Thymus (tissue), 11 donors: ENCODE measurements around the gene TUBGCP2. TPM values are rescaled to one million over a fixed set of nuclear protein-coding genes. Genes with fewer than 3 reads are reported as not detected.

Experiments used
- DNase-seq, 9 donors: peaks; one replicate each; pipeline ENCODE4 v3.0.0-alpha.2; 2013; ENCODE audit warnings: low spot score in 9 of 9, low read depth in 6 of 9, missing footprints in 1 of 9
- H3K27ac ChIP-seq, 2 donors: one replicate each; pipeline ENCODE4 v1.5.1; 2013; ENCODE audit warnings: control low read depth in 1 of 2, low read depth in 1 of 2, low read length in 1 of 2, mild to moderate bottlenecking in 1 of 2, moderate library complexity in 1 of 2
- H3K27me3 ChIP-seq, 2 donors: one replicate each; pipeline ENCODE4 v1.5.1; 2013; ENCODE audit warnings: low read length in 1 of 2; ENCODE audit not compliant: control insufficient read depth in 2 of 2, insufficient read depth in 1 of 2
- H3K36me3 ChIP-seq, 2 donors: one replicate each; pipeline ENCODE4 v1.5.1; 2013; ENCODE audit warnings: low read length in 1 of 2, mild to moderate bottlenecking in 1 of 2, moderate library complexity in 1 of 2; ENCODE audit not compliant: control insufficient read depth in 2 of 2, insufficient read depth in 2 of 2
- H3K4me1 ChIP-seq, 2 donors: one replicate each; pipeline ENCODE4 v1.5.1; 2013; ENCODE audit warnings: low read length in 2 of 2; ENCODE audit not compliant: control insufficient read depth in 2 of 2, insufficient read depth in 2 of 2
- H3K4me3 ChIP-seq, 2 donors: one replicate each; pipeline ENCODE4 v1.5.1; 2013; ENCODE audit warnings: low read length in 2 of 2, control low read depth in 1 of 2, mild to moderate bottlenecking in 1 of 2
- H3K9me3 ChIP-seq, 2 donors: one replicate each; pipeline ENCODE4 v1.5.1; 2013; ENCODE audit warnings: low read length in 1 of 2, mild to moderate bottlenecking in 1 of 2; ENCODE audit not compliant: control insufficient read depth in 2 of 2, insufficient read depth in 1 of 2
- WGBS: extraction: QIAGEN DNeasy Blood & Tissue Kit; methylation state at CpG from one replicate; pipeline ENCODE4 v1.1.7; 2013; 5-methylcytosine and 5-hydroxymethylcytosine counted together
- polyA plus RNA-seq: library from polyadenylated mRNA; stranded (reverse); fragments of 200-250 nt; gene quantifications from one replicate; pipeline ENCODE4 v1.2.3, GENCODE V29; 2013
- total RNA-seq: library from RNA; stranded (reverse); fragments of 120-200 nt; gene quantifications from one replicate; pipeline ENCODE4 v1.2.4, GENCODE V29; 2013
- donor health status: healthy.

TUBGCP2 gene
- total and polyA plus RNA-seq, 2 donors = 26.9 to 164 TPM

DNA sequence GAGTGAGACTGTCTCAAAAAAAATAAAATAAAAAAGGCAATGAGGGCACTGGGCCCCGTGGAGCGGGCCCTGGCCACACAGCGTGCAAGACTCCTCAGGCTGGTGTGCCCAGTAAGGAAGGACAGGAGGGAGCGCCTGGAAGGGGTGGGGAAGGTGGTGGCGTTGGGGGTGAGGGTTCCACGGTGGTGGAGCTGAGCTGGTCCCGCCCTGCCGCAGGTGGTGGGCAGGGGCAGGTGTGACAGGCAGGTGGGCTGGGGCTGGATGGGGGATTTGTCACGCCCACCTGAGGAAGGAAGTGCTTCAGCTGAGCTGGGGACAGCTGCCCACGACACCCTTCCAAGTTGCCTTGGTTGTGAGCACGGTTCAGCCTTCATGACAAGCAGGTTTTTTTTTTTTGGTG lies 37.7 kb upstream of the TUBGCP2 start:
- H3K36me3 ChIP-seq = no peaks in the 10 kb centered on the region
- H3K27me3 ChIP-seq = peaks cover 7 to 45% of the 10 kb centered on the region in 2 donors
- no peaks in the 10 kb centered on the region for H3K4me1 ChIP-seq
- WGBS = 52% methylated on average over 11 of the region's 11 CpGs
- no peak overlapping the region for H3K4me3 ChIP-seq
- no peak for DNase-seq
- no peak overlapping the region for H3K27ac ChIP-seq
- H3K9me3 ChIP-seq = peaks cover 0 to 4% of the 10 kb centered on the region in 2 donors

DNA sequence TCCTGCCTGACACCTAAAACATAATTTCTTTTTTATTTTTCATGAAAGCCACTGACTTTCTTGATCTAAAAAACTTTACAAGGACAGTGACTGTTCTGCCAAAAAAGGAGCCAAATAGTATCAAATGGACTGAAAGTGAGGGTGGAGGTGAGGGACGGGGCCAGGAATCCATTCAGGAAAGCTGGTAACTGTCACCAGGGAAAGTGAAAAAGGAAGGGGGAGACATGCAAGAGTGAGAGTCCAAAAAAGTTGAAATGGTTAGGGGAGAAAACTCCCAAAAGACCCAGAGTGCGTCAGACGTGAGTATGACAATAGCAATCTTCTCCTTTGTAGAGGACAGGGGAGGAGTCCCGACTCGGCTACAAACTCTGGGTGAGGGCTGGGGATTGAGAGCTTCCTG lies 35.6 kb upstream of the TUBGCP2 start:
- DNase-seq = no peak
- WGBS = 78% methylated on average over 5 of the region's 5 CpGs
- peaks cover 0 to 4% of the 10 kb centered on the region in 2 donors for H3K9me3 ChIP-seq
- H3K4me1 ChIP-seq = no peaks in the 10 kb centered on the region
- H3K4me3 ChIP-seq = no peak overlapping the region
- H3K36me3 ChIP-seq = no peaks in the 10 kb centered on the region
- H3K27ac ChIP-seq = no peak overlapping the region
- H3K27me3 ChIP-seq = peaks cover 9 to 54% of the 10 kb centered on the region in 2 donors

GRCh38 chr10:133343558-133343957 lies 34.9 kb upstream of the TUBGCP2 start:
- 61% methylated on average over 9 of the region's 9 CpGs for WGBS
- peaks cover 9 to 58% of the 10 kb centered on the region in 2 donors for H3K27me3 ChIP-seq

GRCh38 chr10:133342942-133343341 lies 34.3 kb upstream of the TUBGCP2 start:
- 85% methylated on average over 8 of the region's 8 CpGs for WGBS
- H3K36me3 ChIP-seq = no peaks in the 10 kb centered on the region
- H3K27me3 ChIP-seq = peaks cover 6 to 61% of the 10 kb centered on the region in 2 donors
- no peaks in the 10 kb centered on the region for H3K4me1 ChIP-seq
- H3K9me3 ChIP-seq = peaks cover 0 to 4% of the 10 kb centered on the region in 2 donors
- DNase-seq = no peak
- no peak overlapping the region for H3K27ac ChIP-seq
- no peak overlapping the region for H3K4me3 ChIP-seq

More at GRCh38 chr10:133343558-133343957, 34.9 kb upstream of the TUBGCP2 start:
- no peak for DNase-seq
- H3K4me3 ChIP-seq = no peak overlapping the region
- no peaks in the 10 kb centered on the region for H3K36me3 ChIP-seq
- H3K27ac ChIP-seq = no peak overlapping the region
- H3K4me1 ChIP-seq = no peaks in the 10 kb centered on the region
- H3K9me3 ChIP-seq = peaks cover 0 to 4% of the 10 kb centered on the region in 2 donors

DNA sequence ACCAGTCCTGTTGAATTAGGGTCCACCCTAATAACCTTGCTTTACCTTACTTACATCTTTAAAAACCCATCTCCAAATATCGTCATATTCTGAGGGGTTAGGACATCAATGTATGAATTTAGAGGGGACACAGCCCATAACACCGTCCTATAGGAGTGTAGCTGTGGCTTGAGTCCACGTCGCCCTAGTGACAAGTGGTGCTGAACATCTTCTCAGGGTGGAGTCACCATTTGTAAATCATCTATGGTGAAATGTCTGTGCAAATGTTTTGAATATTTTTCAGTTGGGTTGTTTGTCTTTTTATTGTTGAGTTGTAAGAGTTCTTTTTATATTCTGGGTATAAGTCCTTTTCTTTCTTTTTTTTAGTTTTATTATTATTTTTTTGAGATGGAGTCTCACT lies 33.3 kb upstream of the TUBGCP2 start:
- 90% methylated on average over 4 of the region's 4 CpGs for WGBS
- Histone ChIP-seq H3K4me1 (peaks cover 2 to 6% of the 10 kb centered on the region in 2 donors), H3K27ac (no peak overlapping the region), H3K36me3 (no peaks in the 10 kb centered on the region), H3K9me3 (peaks cover 0 to 5% of the 10 kb centered on the region in 2 donors), H3K4me3 (no peak overlapping the region), H3K27me3 (peaks cover 5 to 62% of the 10 kb centered on the region in 2 donors)
- DNase-seq = no peak

DNA sequence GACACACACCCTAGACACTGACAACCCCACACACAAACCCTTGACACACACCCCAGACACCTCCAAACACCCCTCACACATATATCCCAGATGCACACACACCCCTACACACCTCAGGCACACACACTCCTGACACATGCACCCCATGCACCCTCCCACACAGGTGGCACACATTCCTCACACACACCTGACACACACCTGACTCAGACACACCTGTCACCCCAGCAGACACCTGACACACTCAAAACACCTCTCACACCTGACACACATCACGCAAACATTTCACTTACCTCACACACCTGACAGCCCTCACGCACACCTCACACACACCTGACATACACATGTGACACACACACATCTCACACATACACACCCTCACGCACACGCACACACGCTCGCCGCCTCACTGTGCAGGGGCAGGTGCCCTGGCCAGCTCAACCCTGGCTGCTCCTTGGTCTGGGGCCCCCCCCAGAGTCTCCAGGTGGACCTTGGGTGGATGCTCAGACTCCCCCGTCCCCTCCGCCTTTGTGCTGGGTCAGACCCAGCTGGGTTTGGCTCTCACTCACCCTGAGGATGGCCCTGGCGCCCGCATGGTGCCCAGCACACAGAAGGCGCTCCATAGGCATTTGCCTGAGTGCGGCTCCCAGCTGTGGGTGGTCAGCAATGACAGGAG lies 31.2 kb upstream of the TUBGCP2 start:
- H3K27me3 ChIP-seq = peaks cover 26 to 73% of the 10 kb centered on the region in 2 donors
- 94% methylated on average over 13 of the region's 13 CpGs for WGBS
- peaks cover 6 to 8% of the 10 kb centered on the region in 2 donors for H3K9me3 ChIP-seq
- H3K4me3 ChIP-seq = no peak overlapping the region
- no peak overlapping the region for H3K27ac ChIP-seq
- no peak for DNase-seq
- H3K4me1 ChIP-seq = peaks cover 8 to 16% of the 10 kb centered on the region in 2 donors
- no peaks in the 10 kb centered on the region for H3K36me3 ChIP-seq

- no peak overlapping the region for H3K4me3 ChIP-seq
- no peak for DNase-seq
- H3K9me3 ChIP-seq = peaks cover 9 to 13% of the 10 kb centered on the region in 2 donors
- peaks cover 32 to 76% of the 10 kb centered on the region in 2 donors for H3K27me3 ChIP-seq
- H3K27ac ChIP-seq = no peak overlapping the region
- H3K36me3 ChIP-seq = no peaks in the 10 kb centered on the region
- 95% methylated on average over 10 of the region's 10 CpGs for WGBS
- H3K4me1 ChIP-seq = peaks cover 8 to 16% of the 10 kb centered on the region in 2 donors
These were observed 29.7 kb upstream of the TUBGCP2 start for GRCh38 chr10:133338080-133339071.

GRCh38 chr10:133337370-133337725 lies 28.7 kb upstream of the TUBGCP2 start:
- no peak for DNase-seq
- 85% methylated on average over 3 of the region's 3 CpGs for WGBS
- H3K4me3 ChIP-seq = no peak overlapping the region
- H3K27ac ChIP-seq = no peak overlapping the region
- H3K27me3 ChIP-seq = peaks cover 38 to 78% of the 10 kb centered on the region in 2 donors
- H3K4me1 ChIP-seq = peaks cover 8 to 16% of the 10 kb centered on the region in 2 donors
- H3K9me3 ChIP-seq = peaks cover 9 to 13% of the 10 kb centered on the region in 2 donors
- no peaks in the 10 kb centered on the region for H3K36me3 ChIP-seq
